ENCODE results near the gene ANKMY2.

ANKMY2 gene

GRCh38 chr7:16579216-16579615, 66.3 kb downstream of the ANKMY2 start:
- DNase-seq (ENCODE audit: low read depth), result no peak

DNA sequence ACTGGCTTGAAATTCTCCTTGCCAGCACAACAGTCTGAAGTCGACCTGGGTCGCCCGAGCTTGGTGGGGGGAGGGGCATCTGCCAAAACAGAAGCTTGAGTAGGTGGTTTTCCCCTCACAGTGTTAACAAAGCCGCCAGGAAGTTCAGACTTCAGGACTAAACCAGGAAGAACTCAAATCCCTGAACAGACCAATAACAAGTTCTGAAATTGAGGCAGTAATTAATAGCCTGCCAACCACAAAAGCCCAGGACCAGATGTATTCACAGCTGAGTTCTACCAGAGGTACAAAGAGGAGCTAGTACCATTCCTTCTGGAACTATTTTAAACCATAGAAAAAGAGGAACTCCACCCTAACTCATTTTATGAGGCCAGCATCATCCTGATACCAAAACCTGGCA, 73.6 kb downstream of the ANKMY2 start:
- no peak for DNase-seq (ENCODE audit: low read depth)

DNA sequence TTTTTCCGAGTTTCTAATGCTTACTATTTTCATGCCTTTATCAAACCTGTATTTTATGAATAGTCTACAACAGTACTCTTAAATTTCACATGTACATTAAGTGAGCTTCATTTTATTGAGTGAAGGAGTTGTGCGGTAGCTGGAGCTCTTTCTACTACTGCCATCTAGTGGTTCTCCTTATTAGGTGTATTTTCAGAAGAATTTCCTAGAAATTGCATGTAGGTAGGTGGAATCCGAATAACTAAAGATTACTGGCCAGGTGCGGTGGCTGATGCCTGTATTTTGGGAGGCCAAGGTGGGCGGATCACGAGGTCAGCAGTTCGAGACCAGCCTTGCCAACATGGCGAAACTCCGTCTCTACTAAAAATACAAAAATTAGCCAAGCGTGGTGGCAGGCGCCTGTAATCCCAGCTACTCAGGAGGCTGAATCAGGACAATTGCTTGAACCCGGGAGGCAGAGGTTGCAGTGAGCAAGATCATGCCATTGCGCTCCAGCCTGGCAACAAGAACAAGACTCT, 80.6 kb downstream of the ANKMY2 start:
- DNase-seq (ENCODE audit: low read depth), result no peak

GRCh38 chr7:16564023-16564380, 81.6 kb downstream of the ANKMY2 start:
- DNase-seq (ENCODE audit: low read depth), result no peak

DNA sequence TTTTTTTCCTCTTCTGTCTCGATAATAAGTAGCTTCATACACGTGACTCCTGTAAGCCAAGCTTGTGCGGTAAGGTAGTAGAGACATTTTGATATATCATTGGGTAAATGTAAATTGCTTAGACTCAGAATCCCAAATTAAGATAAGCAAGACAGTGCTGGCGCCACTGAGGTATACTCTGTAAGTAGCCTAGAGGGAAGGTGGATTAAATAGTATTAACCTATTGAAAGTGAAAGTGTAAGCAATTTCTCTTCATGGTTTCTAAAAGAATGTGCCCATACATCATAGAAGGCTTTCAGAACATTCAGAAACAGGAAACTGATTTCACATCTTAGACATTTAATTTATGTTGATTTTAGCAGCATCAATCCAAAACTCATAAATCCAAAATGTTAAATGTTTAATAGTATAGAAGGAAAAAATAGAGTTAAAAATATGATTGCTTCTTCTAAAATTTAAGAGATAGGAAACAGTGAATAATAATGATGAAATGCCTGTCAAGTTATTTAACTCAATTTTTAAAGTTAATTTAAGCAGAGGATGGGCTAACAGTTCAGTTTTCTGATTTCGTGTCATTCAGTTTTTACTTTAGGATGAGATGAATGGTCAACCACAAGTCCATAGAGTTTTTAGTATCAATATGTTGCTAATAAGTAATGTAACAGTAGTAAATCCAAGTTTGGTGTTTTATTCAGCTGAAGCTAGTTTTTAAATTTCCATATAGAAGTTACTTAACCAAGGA, 82.1 kb downstream of the ANKMY2 start:
- DNase-seq (ENCODE audit: low read depth), result no peak

DNA sequence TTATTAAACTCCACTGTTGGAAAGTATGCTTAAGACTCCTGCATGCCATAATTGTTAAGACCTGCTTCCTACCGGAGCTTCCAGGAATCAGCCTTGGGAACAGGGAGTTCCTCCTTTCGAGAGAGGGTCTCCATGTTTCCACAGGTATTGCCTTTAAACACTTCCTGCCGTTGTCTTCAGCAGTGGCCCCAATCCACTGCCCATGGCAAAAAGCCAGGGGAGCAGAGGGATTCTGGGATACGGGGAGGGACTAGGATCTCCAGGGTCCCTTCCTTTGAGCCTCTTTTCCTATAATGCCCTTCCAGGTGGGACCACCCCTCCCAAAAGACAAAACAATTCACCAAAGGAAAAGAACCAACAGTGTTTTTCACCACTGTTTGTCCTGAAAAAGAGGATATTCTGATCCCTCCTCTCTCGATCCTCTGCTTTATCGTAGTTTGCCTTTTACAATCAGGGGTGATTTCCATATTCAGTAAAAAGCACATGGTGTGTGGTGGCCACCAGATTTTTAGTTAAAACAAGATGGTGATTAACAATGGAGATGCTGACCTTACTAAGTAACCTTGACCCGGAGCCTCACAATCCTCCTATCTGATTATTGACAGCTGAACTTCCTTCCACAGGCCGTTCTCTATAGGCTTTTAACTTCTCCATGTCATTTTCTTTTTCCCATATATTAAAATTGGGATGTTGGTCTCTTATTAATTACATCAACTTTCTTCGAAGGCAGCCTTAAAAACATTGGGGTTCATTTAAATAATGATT, 82.9 kb downstream of the ANKMY2 start:
- DNase-seq (ENCODE audit: low read depth), result no peak

- DNase-seq (ENCODE audit: low read depth), result no peak
Measured at GRCh38 chr7:16561943-16562342, 83.6 kb downstream of the ANKMY2 start.

DNA sequence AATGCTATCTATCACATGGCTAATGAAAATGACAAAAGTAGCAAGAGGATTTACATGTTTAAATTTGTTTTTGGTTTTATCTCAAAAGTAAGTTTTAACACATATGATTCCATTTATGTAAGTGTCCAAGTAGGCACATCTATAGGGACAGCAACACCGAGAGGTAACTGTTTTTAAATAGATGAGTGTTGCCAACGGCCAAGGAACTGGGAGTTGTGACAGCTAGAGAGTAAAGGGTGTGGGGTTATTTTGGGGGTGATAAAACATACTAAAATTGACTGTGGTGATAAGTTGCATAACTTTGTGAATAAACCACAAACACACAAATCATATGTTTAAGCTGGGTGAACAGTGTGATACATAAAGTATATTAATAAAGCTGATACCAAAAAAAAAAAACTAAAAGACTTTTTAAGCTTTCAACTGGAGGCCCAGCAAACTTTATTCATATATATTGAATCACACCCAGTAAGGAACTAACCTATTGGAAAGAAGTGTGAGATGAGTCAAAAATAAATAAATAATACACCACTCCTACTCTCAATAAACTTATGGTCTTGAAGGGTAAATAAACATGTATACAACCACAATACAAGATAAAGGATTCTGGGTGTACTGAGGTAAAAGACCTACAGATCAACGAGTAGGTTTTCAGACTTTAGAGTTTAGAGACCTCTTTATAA, 85.9 kb downstream of the ANKMY2 start:
- no peak for DNase-seq (ENCODE audit: low read depth)

GRCh38 chr7:16558761-16559302, 86.7 kb downstream of the ANKMY2 start:
- DNase-seq (ENCODE audit: low read depth), result no peak

DNA sequence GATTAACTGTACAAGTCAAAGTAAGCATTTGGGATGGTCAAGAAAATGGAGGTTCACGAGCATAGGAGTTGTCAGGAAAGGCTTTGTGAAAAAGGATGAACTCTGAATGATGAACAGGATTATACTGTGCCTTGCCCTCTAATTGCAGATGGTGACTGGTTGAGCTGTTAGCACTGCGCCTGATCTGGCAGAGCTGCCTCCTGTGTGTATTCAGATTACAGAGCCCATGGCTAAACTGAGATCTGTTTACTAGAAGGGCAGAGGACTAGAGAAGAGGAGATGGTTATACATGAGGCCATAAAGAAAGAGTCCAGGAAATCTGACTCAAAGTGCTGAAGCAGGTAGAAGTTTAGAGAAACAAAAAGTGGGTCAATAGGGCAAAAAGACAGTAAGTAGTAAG, 89.2 kb downstream of the ANKMY2 start:
- no peak for DNase-seq (ENCODE audit: low read depth)

DNA sequence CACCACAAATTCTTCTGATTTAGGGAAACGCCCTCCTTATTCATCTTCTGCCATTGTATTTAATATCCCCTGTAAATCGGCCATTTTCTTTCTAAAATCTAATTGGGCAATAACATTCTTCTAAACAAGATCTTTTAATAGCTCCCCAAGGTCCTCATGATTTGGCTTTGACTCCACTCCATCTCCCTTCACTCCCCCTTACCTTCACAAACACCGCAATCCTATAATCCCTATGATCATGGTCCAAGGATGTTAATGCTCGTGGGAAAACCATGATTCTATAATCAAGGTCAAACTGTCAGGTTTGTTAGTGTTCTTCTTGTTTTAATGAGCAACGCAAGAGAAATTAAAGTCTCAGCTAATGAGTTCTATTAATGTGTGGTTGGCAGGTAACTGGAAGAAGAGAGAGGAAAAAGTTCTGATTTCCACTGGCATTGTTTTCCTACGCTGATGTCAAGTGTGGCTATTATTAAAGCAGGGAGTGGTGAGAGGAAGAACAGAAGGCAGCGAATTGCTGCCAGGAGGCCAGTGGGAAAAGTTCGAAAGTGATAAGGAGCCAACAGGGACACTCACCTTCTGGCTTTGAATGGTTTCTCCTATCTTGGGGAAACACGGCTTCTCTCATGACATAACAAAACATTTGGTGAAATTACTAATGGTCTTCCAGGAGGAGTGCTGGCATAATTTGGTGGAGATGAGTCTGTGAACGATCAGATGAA, 90.9 kb downstream of the ANKMY2 start:
- DNase-seq (ENCODE audit: low read depth), result no peak

DNA sequence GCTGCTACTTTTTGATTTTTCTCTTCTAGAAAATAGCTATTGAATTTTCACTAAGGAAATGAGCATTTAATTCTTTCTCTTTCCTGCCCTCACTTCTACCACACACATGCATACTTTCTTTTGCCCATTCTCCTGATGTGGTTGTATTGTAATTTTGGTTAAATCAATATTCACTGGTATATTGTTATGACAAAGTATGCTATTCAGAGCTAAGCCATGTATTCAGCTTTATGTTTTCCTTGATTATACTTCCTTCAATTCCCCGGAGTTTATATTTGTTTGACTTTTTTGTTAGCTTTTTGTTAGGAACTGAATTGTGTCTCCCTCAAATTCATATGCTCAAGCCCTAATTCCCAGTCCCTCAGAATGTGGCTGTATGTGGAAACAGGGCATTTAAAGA, 94.9 kb downstream of the ANKMY2 start:
- DNase-seq (ENCODE audit: low read depth), result no peak

Data from stimulated activated CD8-positive, alpha-beta memory T cell treated with anti-CD3 and anti-CD28 coated beads, Interleukin-4, amount 100 ng/mL, for 24 hours (primary cell).